Measurements from ENCODE around the gene CRLF1.

GRCh38 chr19:18591735-18592385 is 14.7 kb downstream of the CRLF1 start:
- no peak for TF ChIP-seq CTCF (IDR thresholded peaks at IDR 0.05)
- TF ChIP-seq POLR2A (IDR thresholded peaks at IDR 0.05): no peak

Measured in adrenal gland (tissue), 5 donors.